ENCODE data around the gene SGK1. TPM values are rescaled to one million over a fixed set of nuclear protein-coding genes. Genes with fewer than 3 reads are reported as not detected.
"Not testable (repeated sequence)": the region's sequence is repeated elsewhere in the genome, so short reads cannot be mapped to it uniquely, and the experiment has no call there.

Gene SGK1
- total RNA-seq, 1 experiment from 2014 or later = 23.2 TPM

DNA sequence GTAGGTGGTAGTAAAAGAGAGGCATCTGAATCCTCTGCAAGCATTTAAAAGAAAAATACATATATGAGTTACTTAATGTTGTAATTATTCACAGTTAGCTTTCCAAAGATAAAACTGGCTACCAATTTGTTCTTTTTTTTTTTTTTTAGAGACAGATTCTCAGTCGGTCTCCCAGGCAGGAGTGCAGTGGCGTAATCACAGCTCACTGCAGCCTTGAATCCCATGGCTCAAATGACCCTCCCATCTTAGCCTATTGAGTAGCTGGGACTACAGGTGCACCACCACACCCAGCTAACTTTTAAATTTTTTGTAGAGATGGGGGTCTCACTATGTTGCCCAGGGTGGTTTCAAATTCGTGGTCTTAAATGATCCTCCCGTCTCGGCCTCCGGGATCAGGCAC is 36.5 kb downstream of the SGK1 start (continued):
- TF ChIP-seq ATF1 (CRISPR knock-in tag; IDR thresholded peaks at IDR 0.05) = no peak
- TF ChIP-seq, protein P1, sequence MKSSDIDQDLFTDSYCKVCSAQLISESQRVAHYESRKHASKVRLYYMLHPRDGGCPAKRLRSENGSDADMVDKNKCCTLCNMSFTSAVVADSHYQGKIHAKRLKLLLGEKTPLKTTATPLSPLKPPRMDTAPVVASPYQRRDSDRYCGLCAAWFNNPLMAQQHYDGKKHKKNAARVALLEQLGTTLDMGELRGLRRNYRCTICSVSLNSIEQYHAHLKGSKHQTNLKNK (CRISPR knock-in tag; IDR thresholded peaks at IDR 0.05) = no peak
- TF ChIP-seq, protein P2, sequence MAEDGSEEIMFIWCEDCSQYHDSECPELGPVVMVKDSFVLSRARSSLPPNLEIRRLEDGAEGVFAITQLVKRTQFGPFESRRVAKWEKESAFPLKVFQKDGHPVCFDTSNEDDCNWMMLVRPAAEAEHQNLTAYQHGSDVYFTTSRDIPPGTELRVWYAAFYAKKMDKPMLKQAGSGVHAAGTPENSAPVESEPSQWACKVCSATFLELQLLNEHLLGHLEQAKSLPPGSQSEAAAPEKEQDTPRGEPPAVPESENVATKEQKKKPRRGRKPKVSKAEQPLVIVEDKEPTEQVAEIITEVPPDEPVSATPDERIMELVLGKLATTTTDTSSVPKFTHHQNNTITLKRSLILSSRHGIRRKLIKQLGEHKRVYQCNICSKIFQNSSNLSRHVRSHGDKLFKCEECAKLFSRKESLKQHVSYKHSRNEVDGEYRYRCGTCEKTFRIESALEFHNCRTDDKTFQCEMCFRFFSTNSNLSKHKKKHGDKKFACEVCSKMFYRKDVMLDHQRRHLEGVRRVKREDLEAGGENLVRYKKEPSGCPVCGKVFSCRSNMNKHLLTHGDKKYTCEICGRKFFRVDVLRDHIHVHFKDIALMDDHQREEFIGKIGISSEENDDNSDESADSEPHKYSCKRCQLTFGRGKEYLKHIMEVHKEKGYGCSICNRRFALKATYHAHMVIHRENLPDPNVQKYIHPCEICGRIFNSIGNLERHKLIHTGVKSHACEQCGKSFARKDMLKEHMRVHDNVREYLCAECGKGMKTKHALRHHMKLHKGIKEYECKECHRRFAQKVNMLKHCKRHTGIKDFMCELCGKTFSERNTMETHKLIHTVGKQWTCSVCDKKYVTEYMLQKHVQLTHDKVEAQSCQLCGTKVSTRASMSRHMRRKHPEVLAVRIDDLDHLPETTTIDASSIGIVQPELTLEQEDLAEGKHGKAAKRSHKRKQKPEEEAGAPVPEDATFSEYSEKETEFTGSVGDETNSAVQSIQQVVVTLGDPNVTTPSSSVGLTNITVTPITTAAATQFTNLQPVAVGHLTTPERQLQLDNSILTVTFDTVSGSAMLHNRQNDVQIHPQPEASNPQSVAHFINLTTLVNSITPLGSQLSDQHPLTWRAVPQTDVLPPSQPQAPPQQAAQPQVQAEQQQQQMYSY (CRISPR knock-in tag; IDR thresholded peaks at IDR 0.05) = no peak
- TF ChIP-seq ZNF396 (CRISPR knock-in tag; IDR thresholded peaks at IDR 0.05; ENCODE audit: borderline replicate concordance) = no peak
- no peak for TF ChIP-seq ZBTB21 (CRISPR knock-in tag; IDR thresholded peaks at IDR 0.05; ENCODE audit: borderline replicate concordance)

DNA sequence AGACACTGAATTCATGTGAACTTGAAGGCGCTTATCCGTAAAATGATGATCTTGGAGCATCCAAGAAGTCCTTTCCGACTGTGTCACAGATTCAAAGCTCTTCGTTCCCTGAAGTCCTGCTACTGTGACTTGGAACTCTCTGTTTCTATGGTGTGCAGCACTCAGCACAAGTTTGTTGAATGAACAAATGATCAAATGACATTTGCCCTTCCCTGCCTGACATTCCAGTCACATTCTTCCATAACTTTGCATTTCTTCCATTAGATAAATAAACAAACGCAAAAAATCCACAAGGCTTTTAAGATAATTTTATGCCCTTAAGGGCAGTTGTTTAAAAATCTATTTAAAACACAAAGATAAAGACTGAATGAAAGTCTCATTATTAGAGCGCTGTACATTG is 39.9 kb downstream of the SGK1 start:
- ATAC-seq (no peak), DNase-seq (ENCODE audit: low spot score) (no peak)
- Mint-ChIP-seq H3K4me1 (peaks cover 19% of the 10 kb centered on the region), H3K4me3 (no peak overlapping the region), H3K27ac (no peak overlapping the region), H3K9me3 (no peaks in the 10 kb centered on the region), H3K27me3 (ENCODE audit: low read depth) (no peaks in the 10 kb centered on the region), H3K36me3 (no peaks in the 10 kb centered on the region)
- TF ChIP-seq TCF7 (CRISPR knock-in tag; IDR thresholded peaks at IDR 0.05; ENCODE audit: low read depth) (no peak), ZNF219 (CRISPR knock-in tag; IDR thresholded peaks at IDR 0.05; ENCODE audit: borderline replicate concordance) (no peak), ELF4 (CRISPR knock-in tag; IDR thresholded peaks at IDR 0.05; ENCODE audit: low read depth) (no peak), EMX1 (CRISPR knock-in tag; IDR thresholded peaks at IDR 0.05) (no peak), NFATC4 (CRISPR knock-in tag; IDR thresholded peaks at IDR 0.05) (no peak), RELA (CRISPR knock-in tag; IDR thresholded peaks at IDR 0.05; ENCODE audit: borderline replicate concordance) (no peak)
- TF ChIP-seq, protein P3, sequence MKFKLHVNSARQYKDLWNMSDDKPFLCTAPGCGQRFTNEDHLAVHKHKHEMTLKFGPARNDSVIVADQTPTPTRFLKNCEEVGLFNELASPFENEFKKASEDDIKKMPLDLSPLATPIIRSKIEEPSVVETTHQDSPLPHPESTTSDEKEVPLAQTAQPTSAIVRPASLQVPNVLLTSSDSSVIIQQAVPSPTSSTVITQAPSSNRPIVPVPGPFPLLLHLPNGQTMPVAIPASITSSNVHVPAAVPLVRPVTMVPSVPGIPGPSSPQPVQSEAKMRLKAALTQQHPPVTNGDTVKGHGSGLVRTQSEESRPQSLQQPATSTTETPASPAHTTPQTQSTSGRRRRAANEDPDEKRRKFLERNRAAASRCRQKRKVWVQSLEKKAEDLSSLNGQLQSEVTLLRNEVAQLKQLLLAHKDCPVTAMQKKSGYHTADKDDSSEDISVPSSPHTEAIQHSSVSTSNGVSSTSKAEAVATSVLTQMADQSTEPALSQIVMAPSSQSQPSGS (CRISPR knock-in tag; IDR thresholded peaks at IDR 0.05; ENCODE audit: borderline replicate concordance, low read depth) = no peak
- TF ChIP-seq, protein P4, sequence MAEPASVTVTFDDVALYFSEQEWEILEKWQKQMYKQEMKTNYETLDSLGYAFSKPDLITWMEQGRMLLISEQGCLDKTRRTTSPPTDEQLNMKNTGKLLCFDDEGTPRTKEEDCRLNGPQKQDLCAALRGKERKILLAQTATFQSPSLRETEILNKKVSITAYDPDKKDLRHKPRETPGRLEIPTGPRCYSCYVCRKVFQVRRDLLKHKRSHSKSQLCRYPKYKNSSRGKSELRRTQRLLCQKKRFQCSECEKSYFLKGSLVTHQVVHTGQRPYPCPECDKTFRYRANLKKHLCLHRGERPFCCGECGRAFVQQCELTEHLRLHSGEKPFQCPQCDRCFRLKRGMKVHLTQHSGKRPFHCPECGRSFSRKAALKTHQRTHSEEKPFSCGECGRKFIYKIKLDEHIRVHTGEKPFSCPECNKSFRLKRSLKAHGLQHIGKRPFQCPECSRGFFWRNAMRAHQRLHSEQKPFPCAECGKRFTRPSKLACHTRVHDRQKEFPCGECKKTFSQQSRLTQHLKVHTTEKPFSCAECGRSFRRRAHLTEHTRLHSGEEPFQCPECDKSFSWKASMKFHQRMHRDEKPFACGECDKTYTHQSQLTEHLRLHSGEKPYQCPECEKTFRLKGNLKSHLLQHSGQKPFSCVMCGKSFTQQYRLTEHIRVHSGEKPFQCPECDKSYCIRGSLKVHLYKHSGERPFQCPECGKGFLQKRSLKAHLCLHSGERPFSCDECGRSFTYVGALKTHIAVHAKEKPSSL (CRISPR knock-in tag; conservative IDR thresholded peaks at IDR 0.05) = no peak
- TF ChIP-seq, protein P5, sequence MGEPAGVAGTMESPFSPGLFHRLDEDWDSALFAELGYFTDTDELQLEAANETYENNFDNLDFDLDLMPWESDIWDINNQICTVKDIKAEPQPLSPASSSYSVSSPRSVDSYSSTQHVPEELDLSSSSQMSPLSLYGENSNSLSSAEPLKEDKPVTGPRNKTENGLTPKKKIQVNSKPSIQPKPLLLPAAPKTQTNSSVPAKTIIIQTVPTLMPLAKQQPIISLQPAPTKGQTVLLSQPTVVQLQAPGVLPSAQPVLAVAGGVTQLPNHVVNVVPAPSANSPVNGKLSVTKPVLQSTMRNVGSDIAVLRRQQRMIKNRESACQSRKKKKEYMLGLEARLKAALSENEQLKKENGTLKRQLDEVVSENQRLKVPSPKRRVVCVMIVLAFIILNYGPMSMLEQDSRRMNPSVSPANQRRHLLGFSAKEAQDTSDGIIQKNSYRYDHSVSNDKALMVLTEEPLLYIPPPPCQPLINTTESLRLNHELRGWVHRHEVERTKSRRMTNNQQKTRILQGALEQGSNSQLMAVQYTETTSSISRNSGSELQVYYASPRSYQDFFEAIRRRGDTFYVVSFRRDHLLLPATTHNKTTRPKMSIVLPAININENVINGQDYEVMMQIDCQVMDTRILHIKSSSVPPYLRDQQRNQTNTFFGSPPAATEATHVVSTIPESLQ (CRISPR knock-in tag; IDR thresholded peaks at IDR 0.05) = no peak
- TF ChIP-seq, protein P6, sequence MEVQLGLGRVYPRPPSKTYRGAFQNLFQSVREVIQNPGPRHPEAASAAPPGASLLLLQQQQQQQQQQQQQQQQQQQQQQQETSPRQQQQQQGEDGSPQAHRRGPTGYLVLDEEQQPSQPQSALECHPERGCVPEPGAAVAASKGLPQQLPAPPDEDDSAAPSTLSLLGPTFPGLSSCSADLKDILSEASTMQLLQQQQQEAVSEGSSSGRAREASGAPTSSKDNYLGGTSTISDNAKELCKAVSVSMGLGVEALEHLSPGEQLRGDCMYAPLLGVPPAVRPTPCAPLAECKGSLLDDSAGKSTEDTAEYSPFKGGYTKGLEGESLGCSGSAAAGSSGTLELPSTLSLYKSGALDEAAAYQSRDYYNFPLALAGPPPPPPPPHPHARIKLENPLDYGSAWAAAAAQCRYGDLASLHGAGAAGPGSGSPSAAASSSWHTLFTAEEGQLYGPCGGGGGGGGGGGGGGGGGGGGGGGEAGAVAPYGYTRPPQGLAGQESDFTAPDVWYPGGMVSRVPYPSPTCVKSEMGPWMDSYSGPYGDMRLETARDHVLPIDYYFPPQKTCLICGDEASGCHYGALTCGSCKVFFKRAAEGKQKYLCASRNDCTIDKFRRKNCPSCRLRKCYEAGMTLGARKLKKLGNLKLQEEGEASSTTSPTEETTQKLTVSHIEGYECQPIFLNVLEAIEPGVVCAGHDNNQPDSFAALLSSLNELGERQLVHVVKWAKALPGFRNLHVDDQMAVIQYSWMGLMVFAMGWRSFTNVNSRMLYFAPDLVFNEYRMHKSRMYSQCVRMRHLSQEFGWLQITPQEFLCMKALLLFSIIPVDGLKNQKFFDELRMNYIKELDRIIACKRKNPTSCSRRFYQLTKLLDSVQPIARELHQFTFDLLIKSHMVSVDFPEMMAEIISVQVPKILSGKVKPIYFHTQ (CRISPR knock-in tag; IDR thresholded peaks at IDR 0.05) = no peak
- CTCF ChIA-PET = no interaction called here
- POLR2A ChIA-PET = no interaction called here

DNA sequence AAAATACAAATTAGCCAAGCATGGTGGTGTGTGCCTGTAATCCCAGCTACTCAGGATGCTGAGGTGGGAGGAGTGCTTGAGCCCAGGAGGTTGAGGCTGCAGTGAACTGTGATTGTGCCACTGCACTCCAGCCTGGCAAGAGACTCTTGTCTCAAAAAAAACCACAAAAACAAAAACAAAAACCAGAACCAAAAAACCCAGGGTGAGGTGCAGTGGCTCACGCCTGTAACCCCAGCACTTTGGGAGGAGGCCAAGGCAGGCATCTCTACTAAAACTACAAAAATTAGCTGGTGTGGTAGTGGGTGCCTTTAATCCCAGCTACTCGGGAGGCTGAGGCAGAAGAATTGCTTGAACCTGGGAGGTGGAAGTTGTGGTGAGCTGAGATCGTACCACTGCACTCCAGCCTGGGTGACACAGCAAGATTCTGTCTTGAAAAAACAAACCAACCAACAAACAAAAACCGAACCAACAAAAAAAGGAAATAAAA is 41.0 kb downstream of the SGK1 start:
- H3K9me3 Mint-ChIP-seq; H3K4me3 Mint-ChIP-seq; H3K27me3 Mint-ChIP-seq (ENCODE audit: low read depth); DNase-seq (ENCODE audit: low spot score); POLR2A ChIA-PET; CTCF ChIA-PET; ATAC-seq; H3K36me3 Mint-ChIP-seq; H3K27ac Mint-ChIP-seq: not testable (repeated sequence)
- peaks cover 21% of the 10 kb centered on the region for H3K4me1 Mint-ChIP-seq
